Amniotic epithelial cell (primary cell): ENCODE measurements around the gene CENPA.
A peak's percentile ranks its signal among the peaks of the same experiment; 100 is the strongest.
"Not testable (repeated sequence)": the region's sequence is repeated elsewhere in the genome, so short reads cannot be mapped to it uniquely, and the experiment has no call there.

Experiments used
- DNase-seq: peaks from one replicate; pipeline ENCODE4 v3.0.0-alpha.2; 2010; ENCODE audit warnings: low read depth

Gene CENPA

GRCh38 chr2:26793518-26793917, 7.7 kb downstream of the CENPA start:
- DNase-seq, result no peak

- DNase-seq, result not testable (repeated sequence)
Measured at GRCh38 chr2:26795135-26795534, 9.3 kb downstream of the CENPA start.

- no peak for DNase-seq
Measured at GRCh38 chr2:26801328-26801727, 15.5 kb downstream of the CENPA start.

GRCh38 chr2:26801796-26802195, 15.9 kb downstream of the CENPA start:
- DNase-seq, result no peak

- DNase-seq, result peak; percentile 98
Measured at GRCh38 chr2:26805241-26805676, 19.4 kb downstream of the CENPA start.

DNA sequence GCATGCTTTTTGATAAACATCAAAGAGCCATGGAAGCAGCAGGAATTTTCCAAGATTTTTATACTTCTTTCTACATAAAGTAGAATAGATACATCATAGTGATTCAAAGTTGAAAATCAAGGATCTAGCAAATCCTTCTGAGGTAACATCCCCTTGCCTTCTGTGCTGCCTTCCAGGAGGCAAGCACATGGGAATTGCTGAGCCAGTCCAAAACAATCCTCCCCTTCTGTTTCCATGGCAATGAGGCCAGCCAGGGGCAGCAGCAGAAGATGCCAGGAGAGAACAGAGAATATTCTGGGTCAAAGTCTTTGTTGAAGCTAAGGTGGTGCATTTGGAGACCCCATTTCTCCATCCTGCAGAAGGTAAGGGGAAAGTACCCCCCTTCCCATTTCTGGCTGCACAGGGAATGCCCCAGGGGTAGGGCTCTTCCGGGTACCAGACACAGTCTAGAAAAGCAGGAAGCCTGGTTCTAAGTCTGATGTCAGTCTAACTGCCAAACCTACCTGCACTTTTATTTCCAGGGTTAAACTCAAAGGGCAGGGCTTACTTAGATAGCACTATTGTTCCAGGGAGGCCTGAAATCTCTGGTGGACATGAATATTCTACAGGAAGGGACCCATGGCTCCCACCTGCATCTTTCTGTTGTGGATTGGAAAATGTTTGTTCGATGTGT, 22.1 kb downstream of the CENPA start:
- peak; percentile 53 for DNase-seq

DNA sequence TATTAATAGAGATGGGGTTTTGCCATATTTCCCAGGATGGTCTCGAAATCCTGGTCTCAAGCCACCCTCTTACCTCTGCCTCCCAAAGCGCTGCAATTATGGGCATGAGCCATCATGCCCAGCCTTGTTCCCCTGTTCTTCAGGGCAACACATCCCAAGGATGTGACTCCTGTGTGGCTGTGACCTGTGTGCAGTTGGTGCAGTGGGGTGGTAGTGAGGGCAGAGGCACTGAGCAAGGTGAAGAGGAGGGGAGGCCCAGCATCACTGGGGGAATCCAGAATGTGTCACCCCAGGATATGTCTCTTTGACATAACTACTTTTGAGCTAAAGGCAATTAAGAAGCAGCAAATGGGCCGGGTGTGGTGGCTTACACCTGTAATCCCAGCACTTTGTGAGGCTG, 23.4 kb downstream of the CENPA start:
- no peak for DNase-seq

GRCh38 chr2:26809876-26810577, 24.2 kb downstream of the CENPA start:
- no peak for DNase-seq

DNA sequence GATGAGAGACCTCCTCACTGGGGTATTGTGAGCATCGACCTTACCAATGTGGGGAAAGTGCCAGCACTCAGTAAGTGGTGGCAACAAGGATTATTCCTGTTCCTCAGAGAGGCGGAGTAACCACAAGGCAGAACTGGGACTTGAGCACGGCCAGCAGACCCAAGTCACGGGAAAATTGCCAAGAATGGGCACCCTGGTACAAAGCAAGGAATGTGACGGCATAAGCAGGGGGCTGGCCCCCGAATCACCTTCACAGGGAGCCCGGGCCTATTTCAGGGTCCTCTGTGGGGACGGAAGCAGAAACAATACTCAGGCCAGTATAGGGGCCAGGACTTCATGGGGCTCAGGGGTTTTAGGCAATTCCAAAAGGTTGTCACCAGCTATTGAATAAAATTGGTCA, 25.4 kb downstream of the CENPA start:
- DNase-seq, result no peak

DNA sequence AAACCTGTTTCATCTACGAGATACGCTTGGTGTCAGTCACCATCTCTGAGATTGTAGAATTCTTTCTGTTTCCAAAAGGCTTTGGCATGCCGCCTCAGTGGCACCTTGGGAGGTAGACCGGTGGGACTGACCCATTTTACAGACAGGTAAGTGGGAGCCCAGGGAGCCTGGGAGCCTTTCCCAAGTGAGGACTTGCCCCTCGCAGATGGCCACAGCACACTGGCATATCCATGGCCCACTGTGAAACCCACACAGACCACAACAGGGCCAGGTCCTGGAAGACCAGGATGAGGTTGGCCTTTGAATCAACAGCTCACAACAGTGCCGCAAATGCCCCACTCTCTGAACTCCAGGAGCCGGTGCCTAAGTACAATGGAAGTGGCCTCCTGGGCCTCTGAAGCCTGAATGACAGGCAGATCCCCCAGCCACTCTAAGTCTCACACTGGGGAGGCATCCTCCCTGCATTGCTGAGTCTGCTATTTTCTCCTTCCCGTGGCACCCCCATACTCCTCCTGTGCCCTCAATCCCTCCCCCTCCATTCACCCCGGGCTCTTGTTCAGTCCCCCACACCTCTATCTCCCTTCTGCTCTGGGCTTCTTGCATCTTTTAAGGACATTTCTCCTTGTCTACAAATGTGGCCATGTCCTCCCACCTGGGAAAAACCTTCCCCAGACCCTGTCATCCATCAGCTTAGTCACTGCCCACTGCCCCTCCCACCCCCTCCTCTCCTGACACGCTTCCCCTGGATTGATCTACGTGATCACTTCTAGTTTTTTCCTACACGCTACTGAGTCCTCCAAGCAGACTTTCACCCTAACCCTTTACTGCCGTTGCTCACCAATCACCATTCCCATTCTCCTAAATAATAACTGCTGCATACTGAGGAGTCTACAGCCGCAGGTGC, 26.2 kb downstream of the CENPA start:
- no peak for DNase-seq

- no peak for DNase-seq
Measured at GRCh38 chr2:26812731-26813130, 26.9 kb downstream of the CENPA start.

DNA sequence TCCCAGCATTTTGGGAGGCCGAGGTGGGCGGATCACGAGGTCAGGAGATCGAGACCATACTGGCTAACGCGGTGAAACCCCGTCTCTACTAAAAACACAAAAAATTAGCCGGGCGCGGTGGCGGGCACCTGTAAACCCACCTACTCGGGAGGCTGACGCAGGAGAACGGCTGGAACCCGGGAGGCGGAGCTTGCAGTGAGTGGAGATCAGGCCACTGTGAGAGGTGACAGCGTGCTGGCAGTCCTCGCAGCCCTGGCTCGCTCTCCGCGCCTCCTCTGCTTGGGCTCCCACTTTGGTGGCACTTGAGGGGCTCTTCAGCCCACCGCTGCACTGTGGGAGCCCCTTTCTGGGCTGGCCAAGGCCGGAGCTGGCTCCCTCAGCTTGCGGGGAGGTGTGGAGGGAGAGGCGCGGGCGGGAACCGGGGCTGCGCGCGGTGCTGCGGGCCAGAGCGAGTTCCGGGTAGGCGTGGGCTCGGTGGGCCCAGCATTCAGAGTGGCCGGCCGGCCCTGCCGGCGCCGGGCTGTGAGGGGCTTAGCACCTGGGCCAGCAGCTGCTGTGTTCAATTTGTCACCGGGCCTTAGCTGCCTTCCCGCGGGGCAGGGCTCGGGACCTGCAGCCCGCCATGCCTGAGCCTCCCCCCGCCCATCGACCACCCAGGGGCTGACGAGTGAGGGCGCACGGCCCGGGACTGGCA, 28.4 kb downstream of the CENPA start:
- not testable (repeated sequence) for DNase-seq

- DNase-seq, result no peak
Measured at GRCh38 chr2:26816893-26817292, 31.0 kb downstream of the CENPA start.

DNA sequence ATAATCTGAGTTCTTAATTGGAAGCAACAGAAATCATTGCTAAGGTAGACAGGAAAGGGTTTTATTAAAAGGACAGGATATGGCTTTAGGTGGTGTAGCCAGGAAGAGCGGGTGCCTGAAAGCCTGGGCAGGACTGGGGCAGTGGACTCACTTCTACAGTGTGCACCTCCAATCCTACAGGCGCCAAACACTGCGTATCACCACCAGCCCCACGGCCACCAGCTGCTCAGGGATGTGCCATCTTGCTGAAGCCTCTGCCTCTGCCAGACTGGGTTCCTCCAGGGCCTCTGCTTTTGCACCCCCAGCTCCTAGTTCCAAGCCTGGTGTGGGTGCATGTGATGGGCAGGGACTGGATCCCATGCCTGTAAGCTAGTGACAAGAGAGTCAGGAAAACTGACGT, 32.4 kb downstream of the CENPA start:
- DNase-seq, result no peak

- no peak for DNase-seq
Measured at GRCh38 chr2:26818972-26819371, 33.1 kb downstream of the CENPA start.

GRCh38 chr2:26820932-26821331, 35.1 kb downstream of the CENPA start:
- no peak for DNase-seq

DNA sequence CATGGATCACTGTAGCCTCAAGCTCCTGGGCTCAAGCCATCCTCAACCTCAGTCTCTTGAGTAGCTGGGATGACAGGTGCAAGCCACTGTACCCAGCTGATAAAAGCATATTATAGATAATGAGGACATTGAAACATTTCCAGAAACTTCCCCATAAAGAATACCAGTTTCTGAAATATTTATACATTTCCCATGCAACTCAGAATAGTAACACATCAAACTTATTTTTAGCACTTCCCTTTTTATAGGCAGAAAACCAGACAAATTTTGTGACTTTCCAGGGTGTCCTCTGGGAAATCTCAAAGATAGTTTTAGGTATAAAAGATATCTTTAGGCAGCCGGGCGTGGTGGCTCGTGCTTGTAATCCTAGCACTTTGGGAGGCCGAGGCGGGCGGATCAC, 37.0 kb downstream of the CENPA start:
- DNase-seq, result no peak

DNA sequence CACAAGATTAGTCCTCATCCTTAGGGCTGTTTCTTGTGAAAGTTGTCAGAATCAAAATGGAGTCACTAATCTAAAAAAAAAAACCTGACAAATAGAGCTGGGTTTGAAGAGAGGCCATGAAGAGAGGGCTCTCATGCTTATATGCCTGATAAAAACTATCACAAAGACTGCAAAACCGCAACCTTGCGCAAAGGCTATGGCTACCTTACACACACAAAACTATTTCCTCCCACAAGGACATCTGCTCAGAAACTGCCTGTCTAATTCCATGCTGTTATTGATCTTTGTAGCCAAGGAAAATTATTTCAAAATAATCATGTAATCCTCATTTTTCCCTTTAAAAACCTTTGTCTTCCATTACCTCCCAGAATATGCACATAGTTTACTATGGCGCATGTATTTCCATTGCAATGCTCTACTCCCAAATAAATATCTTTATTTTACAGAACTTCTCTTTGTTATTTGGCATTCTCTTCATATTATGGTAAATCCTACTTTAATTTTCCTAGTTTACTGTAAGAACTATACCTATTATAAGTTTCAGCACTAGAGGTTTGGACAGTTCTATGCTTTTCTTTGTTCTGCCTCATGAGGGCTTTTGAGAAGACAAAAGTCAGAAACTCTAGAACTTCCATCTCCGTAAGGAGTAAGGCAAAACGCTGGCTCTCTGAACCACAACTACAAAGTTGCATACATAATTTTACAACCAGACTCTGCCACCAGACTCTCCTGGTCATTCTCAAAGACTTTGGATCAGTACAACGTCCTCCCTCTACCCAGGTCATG, 52.5 kb downstream of the CENPA start:
- DNase-seq, result peak; percentile 51

- DNase-seq, result no peak
Measured at GRCh38 chr2:26840937-26841610, 55.2 kb downstream of the CENPA start.

- DNase-seq, result no peak
Measured at GRCh38 chr2:26843041-26843440, 57.2 kb downstream of the CENPA start.
